BJ (cell line): Measurements from ENCODE around the gene MARCHF9. TPM values are rescaled to one million over a fixed set of nuclear protein-coding genes. Genes with fewer than 3 reads are reported as not detected.

Experiments used
- CTCF ChIA-PET: fragments of 350-600 bp; formaldehyde crosslinking; extraction: SDS; loops from one replicate; lab custom pipeline; 2021; ENCODE audit warnings: antibody characterized with exemption, inconsistent platforms; lab: Yijun Ruan, JAX
- POLR2A ChIA-PET: fragments of 300-600 bp; sonication (Branson Sonifier 250); formaldehyde crosslinking; extraction: SDS; loops from one replicate; lab custom pipeline; 2021; ENCODE audit warnings: antibody characterized with exemption; lab: Charles Lee
- DNase-seq: peaks from one replicate; pipeline ENCODE4 v3.0.0-alpha.2; 2011; ENCODE audit warnings: low read depth
- H3K27me3 ChIP-seq: 2 replicates; pipeline ENCODE4 v1.6.0; 2011; ENCODE audit warnings: low read length; ENCODE audit not compliant: control insufficient read depth, insufficient read depth
- H3K36me3 ChIP-seq: 2 replicates; pipeline ENCODE4 v1.5.1; 2011; ENCODE audit warnings: low read length; ENCODE audit not compliant: control insufficient read depth, insufficient read depth
- H3K4me3 ChIP-seq: 2 replicates; pipeline ENCODE4 v1.5.1; 2011; ENCODE audit warnings: low read depth, mild to moderate bottlenecking, control low read depth, low read length
- polyA plus RNA-seq: library from polyadenylated mRNA; depleted of rRNA; stranded (reverse); fragments of >200 nt; gene quantifications from 2 replicates; pipeline ENCODE4 v1.2.3, GENCODE V29; 2011
- TF ChIP-seq, protein P1 (sequence below): IDR thresholded peaks from 2 replicates; pipeline ENCODE4 v1.5.1; 2011; ENCODE audit warnings: low read depth, mild to moderate bottlenecking, control low read depth, inconsistent platforms, low read length, moderate library complexity; ENCODE audit not compliant: insufficient read depth

MARCHF9 gene
- polyA plus RNA-seq, 1 experiment: 6.2 TPM

DNA sequence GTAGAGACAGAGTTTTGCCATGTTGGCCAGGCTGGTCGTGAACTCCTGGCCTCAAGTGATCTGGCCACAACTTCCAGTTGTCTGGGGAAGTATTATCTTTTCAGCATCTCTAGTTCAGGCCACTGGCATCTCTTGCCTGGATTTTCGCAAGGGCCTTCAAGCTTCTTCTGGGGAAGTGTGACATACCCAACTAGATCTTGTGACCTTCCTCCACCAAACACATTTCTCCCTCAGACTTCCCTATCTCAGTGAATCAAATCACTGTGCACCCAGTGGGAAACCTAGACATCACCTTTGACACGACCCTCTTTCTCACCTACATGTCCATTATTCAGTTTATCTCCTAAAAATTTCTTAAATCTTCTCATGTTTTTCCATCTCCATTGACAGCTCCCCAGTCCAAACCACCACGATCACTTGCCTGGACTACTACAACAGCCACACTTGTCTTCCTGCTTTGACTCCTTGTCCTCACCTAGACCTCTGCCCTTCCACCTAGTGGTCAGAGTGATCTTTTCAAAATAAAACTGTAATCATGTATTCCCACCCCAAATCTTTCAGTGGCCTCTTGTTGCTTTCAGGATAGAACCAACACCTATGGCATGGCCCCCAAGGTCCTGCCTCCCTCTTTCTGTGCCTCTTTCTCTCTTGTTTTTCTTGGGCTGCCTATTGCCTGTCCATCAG, 20.8 kb downstream of the MARCHF9 start:
- CTCF ChIA-PET: interaction anchor here (1.1 to 1.3 kb wide), 2 partner anchors 19 to 26 kb away, joined by 3 read pairs; no protein-coding TSS in a partner anchor

DNA sequence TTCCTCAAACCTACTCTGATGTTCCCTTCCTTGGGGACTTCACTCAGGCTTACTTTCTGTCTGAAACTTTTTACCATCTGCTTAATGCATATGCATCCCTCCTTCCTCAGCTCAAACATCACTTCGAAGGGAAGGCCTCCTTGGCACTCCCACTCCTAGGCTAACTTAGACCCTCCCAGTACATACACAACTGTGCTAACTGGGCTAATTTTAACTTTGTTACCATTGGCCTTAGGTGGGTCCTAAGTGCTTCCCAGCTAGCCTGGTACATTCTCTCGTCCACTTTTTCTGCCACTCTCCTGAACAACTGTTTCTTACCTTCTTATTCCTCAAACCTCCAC, 21.3 kb downstream of the MARCHF9 start:
- POLR2A ChIA-PET: no interaction called here
- TF ChIP-seq, protein P1, sequence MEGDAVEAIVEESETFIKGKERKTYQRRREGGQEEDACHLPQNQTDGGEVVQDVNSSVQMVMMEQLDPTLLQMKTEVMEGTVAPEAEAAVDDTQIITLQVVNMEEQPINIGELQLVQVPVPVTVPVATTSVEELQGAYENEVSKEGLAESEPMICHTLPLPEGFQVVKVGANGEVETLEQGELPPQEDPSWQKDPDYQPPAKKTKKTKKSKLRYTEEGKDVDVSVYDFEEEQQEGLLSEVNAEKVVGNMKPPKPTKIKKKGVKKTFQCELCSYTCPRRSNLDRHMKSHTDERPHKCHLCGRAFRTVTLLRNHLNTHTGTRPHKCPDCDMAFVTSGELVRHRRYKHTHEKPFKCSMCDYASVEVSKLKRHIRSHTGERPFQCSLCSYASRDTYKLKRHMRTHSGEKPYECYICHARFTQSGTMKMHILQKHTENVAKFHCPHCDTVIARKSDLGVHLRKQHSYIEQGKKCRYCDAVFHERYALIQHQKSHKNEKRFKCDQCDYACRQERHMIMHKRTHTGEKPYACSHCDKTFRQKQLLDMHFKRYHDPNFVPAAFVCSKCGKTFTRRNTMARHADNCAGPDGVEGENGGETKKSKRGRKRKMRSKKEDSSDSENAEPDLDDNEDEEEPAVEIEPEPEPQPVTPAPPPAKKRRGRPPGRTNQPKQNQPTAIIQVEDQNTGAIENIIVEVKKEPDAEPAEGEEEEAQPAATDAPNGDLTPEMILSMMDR: no peak
- H3K4me3 ChIP-seq: no peak overlapping the region
- H3K36me3 ChIP-seq: peaks cover 6% of the 10 kb centered on the region
- no peaks in the 10 kb centered on the region for H3K27me3 ChIP-seq
- CTCF ChIA-PET: no interaction called here
- no peak for DNase-seq

More for the DNA sequence above, 20.8 kb downstream of the MARCHF9 start:
- DNase-seq: no peak
- no peak overlapping the region for H3K4me3 ChIP-seq
- no peaks in the 10 kb centered on the region for H3K27me3 ChIP-seq
- TF ChIP-seq, protein P1: no peak
- peaks cover 6% of the 10 kb centered on the region for H3K36me3 ChIP-seq
- POLR2A ChIA-PET: interaction anchor here (0.5 kb wide), 1 partner anchor 60 kb away, joined by 3 read pairs; no protein-coding TSS in a partner anchor

DNA sequence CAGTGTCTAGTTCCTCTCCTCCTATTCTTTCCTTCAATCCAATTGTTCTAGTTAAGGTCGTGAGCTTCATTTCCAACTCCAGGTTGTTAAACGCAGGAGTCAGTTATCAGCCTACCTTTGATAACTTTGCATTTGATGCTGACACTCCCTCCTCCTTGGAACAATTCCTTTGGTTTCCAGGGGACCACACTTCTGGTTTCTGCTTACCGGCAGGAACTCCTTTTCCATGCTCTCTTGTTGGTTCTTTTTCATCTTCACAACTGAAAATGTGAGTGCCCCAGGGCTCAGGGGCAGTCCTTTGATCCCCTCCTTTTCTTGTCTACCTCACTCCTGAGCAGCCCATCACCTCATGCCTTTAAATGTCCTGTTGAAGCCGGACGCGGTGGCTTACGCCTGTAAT, 22.5 kb downstream of the MARCHF9 start:
- ChIA-PET CTCF (interaction anchor here (1.2 kb wide), 1 partner anchor 120 kb away, joined by 3 read pairs; no protein-coding TSS in a partner anchor), POLR2A (no interaction called here)
- Histone ChIP-seq H3K4me3 (no peak overlapping the region), H3K27me3 (no peaks in the 10 kb centered on the region), H3K36me3 (peaks cover 6% of the 10 kb centered on the region)
- no peak for DNase-seq
- TF ChIP-seq, protein P1: no peak

DNA sequence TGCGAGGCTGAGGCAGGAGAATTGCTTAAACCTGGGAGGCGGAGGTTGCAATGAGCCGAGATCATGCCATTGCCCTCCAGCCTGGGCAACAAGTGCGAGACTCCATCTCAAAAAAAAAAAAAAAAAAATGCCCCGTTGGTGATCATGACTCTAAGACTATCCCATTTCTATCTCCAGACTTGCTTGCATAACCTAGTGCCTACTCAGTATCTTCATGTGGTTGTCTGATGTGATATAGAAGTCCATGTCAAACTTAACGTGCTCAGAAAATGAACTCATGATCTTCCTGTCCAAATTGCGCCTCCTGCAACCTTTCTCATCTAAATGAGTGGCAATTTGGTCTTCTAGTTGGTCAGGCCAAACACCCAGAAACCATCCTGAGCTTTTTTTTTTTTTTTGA, 23.0 kb downstream of the MARCHF9 start:
- H3K36me3 ChIP-seq: peaks cover 6% of the 10 kb centered on the region
- TF ChIP-seq, protein P1: no peak
- POLR2A ChIA-PET: interaction anchor here (0.8 kb wide), 1 partner anchor 16 kb away, joined by 4 read pairs; no protein-coding TSS in a partner anchor
- H3K4me3 ChIP-seq: no peak overlapping the region
- DNase-seq: no peak
- CTCF ChIA-PET: no interaction called here
- H3K27me3 ChIP-seq: no peaks in the 10 kb centered on the region

DNA sequence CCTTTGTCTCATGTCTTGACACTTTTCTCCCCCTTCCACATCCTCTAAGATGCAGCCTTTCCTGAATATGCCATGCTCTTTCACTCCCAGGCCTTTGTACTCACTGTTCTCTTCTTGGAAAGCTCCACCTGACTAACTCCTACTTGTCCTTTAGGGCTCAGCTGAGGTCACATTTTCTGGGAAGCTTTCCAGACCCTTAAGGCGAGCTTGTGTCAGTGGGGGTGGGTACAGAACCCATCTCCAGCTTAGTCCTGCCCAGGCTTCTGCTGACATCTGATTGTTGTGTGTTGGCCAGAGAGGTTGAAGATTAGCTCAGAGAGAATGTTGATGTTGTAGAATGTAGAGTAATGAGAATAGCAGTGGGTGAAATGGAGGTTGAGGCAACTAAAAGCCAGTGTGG, 24.8 kb downstream of the MARCHF9 start:
- CTCF ChIA-PET: interaction anchor here (1.0 to 1.2 kb wide), 2 partner anchors 23 to 28 kb away, joined by 3 to 4 read pairs; partner anchors contain the start of gene CDK4
- POLR2A ChIA-PET: no interaction called here
- TF ChIP-seq, protein P1: no peak
- DNase-seq: no peak
- no peaks in the 10 kb centered on the region for H3K27me3 ChIP-seq
- H3K4me3 ChIP-seq: no peak overlapping the region
- peaks cover 6% of the 10 kb centered on the region for H3K36me3 ChIP-seq
